OCI-M1 (cell line): Measurements from ENCODE around the gene ZRANB1.
A peak's percentile ranks its signal among the peaks of the same experiment; 100 is the strongest.

Experiments used
- DNase-seq: peaks from one replicate; lab custom pipeline; 2025; lab: John Stamatoyannopoulos, UW

The ZRANB1 gene

GRCh38 chr10:125005312-125006187, 63.6 kb downstream of the ZRANB1 start:
- no peak for DNase-seq

GRCh38 chr10:125006188-125006680, 64.3 kb downstream of the ZRANB1 start:
- DNase-seq: no peak

- no peak for DNase-seq
Observed at GRCh38 chr10:125006921-125007426, 65.1 kb downstream of the ZRANB1 start.

GRCh38 chr10:125007436-125007835, 65.5 kb downstream of the ZRANB1 start:
- no peak for DNase-seq

- DNase-seq: no peak
Observed at GRCh38 chr10:125008689-125009638, 67.0 kb downstream of the ZRANB1 start.

GRCh38 chr10:125009661-125010161, 67.8 kb downstream of the ZRANB1 start:
- DNase-seq: no peak

GRCh38 chr10:125010362-125010761, 68.4 kb downstream of the ZRANB1 start:
- DNase-seq: peak; percentile 4

- no peak for DNase-seq
Observed at GRCh38 chr10:125011171-125011925, 69.4 kb downstream of the ZRANB1 start.

- DNase-seq: no peak
Observed at GRCh38 chr10:125011926-125012705, 70.2 kb downstream of the ZRANB1 start.

- DNase-seq: no peak
Observed at GRCh38 chr10:125012851-125013528, 71.1 kb downstream of the ZRANB1 start.

- DNase-seq: no peak
Observed at GRCh38 chr10:125013529-125013872, 71.6 kb downstream of the ZRANB1 start.

- no peak for DNase-seq
Observed at GRCh38 chr10:125014086-125014830, 72.3 kb downstream of the ZRANB1 start.

- DNase-seq: no peak
Observed at GRCh38 chr10:125014836-125015355, 73.0 kb downstream of the ZRANB1 start.

- no peak for DNase-seq
Observed at GRCh38 chr10:125015356-125015944, 73.5 kb downstream of the ZRANB1 start.

GRCh38 chr10:125016123-125016522, 74.2 kb downstream of the ZRANB1 start:
- no peak for DNase-seq

- DNase-seq: no peak
Observed at GRCh38 chr10:125016611-125017202, 74.8 kb downstream of the ZRANB1 start.

- DNase-seq: no peak
Observed at GRCh38 chr10:125017547-125018298, 75.8 kb downstream of the ZRANB1 start.
